ENCODE results near the gene POTEH. TPM values are rescaled to one million over a fixed set of nuclear protein-coding genes. Genes with fewer than 3 reads are reported as not detected.
"Not testable (repeated sequence)": the region's sequence is repeated elsewhere in the genome, so short reads cannot be mapped to it uniquely, and the experiment has no call there.

The POTEH gene
- total RNA-seq = under 1 TPM in 1 of 4 donors, not detected in 3; 0.27 TPM

- H3K27ac ChIP-seq; H3K36me3 ChIP-seq; DNase-seq; intact Hi-C loops (cut with DNase I); H3K4me3 ChIP-seq (replicated peaks in 1 of 3); H3K9me3 ChIP-seq; H3K4me1 ChIP-seq; H3K27me3 ChIP-seq: not testable (repeated sequence)
- no CpG with 5 or more reads among the region's 11 CpGs for WGBS, 2 donors
Measured at GRCh38 chr22:15689749-15690125, at the start of gene POTEH. POTEH (plus strand) TSS chr22:15690026; CDS start chr22:15690078, 52 bp downstream.

GRCh38 chr22:15642288-15642861, 47.5 kb upstream of the POTEH start:
- H3K4me1 ChIP-seq; DNase-seq; H3K4me3 ChIP-seq (replicated peaks in 1 of 3); H3K27ac ChIP-seq; intact Hi-C loops (cut with DNase I); H3K27me3 ChIP-seq; H3K36me3 ChIP-seq; H3K9me3 ChIP-seq: not testable (repeated sequence)
- WGBS, 2 donors = 89 to 94% methylated on average over 5 to 6 of the region's 19 CpGs

GRCh38 chr22:15651954-15652353, 37.9 kb upstream of the POTEH start:
- H3K36me3 ChIP-seq; H3K4me1 ChIP-seq; H3K4me3 ChIP-seq (replicated peaks in 1 of 3); H3K27ac ChIP-seq; H3K9me3 ChIP-seq; H3K27me3 ChIP-seq; intact Hi-C loops (cut with DNase I); DNase-seq: not testable (repeated sequence)
- 8 to 53% methylated on average over 2 to 5 of the region's 7 CpGs for WGBS, 2 donors

GRCh38 chr22:15652738-15653137, 37.1 kb upstream of the POTEH start:
- DNase-seq; H3K36me3 ChIP-seq; H3K27me3 ChIP-seq; H3K4me3 ChIP-seq (replicated peaks in 1 of 3); intact Hi-C loops (cut with DNase I); H3K27ac ChIP-seq; H3K4me1 ChIP-seq; H3K9me3 ChIP-seq: not testable (repeated sequence)
- 62 to 86% methylated on average over 1 of the region's 6 CpGs for WGBS, 2 donors

GRCh38 chr22:15653241-15653640, 36.6 kb upstream of the POTEH start:
- H3K9me3 ChIP-seq; H3K4me1 ChIP-seq; H3K27me3 ChIP-seq; H3K4me3 ChIP-seq (replicated peaks in 1 of 3); intact Hi-C loops (cut with DNase I); H3K27ac ChIP-seq; DNase-seq; H3K36me3 ChIP-seq: not testable (repeated sequence)
- 72 to 74% methylated on average over 2 of the region's 2 CpGs for WGBS, 2 donors

- H3K9me3 ChIP-seq; H3K27me3 ChIP-seq; H3K36me3 ChIP-seq; H3K4me3 ChIP-seq (replicated peaks in 1 of 3); DNase-seq; H3K27ac ChIP-seq; intact Hi-C loops (cut with DNase I); H3K4me1 ChIP-seq: not testable (repeated sequence)
- no CpG with 5 or more reads among the region's 2 CpGs for WGBS, 2 donors
Measured at GRCh38 chr22:15661102-15661501, 28.7 kb upstream of the POTEH start.

- intact Hi-C loops (cut with DNase I); H3K4me3 ChIP-seq (replicated peaks in 1 of 3): not testable (repeated sequence)
- WGBS, 2 donors = 90 to 100% methylated on average over 2 of the region's 3 CpGs
Measured at GRCh38 chr22:15664682-15665081, 25.1 kb upstream of the POTEH start.

GRCh38 chr22:15665478-15665877, 24.3 kb upstream of the POTEH start:
- DNase-seq; H3K27me3 ChIP-seq; H3K27ac ChIP-seq; intact Hi-C loops (cut with DNase I); H3K36me3 ChIP-seq; H3K4me3 ChIP-seq (replicated peaks in 1 of 3); H3K9me3 ChIP-seq; H3K4me1 ChIP-seq: not testable (repeated sequence)
- WGBS, 2 donors = 57 to 60% methylated on average over 5 of the region's 5 CpGs

More at GRCh38 chr22:15664682-15665081, 25.1 kb upstream of the POTEH start:
- H3K27me3 ChIP-seq, H3K36me3 ChIP-seq, H3K4me1 ChIP-seq, H3K9me3 ChIP-seq, H3K27ac ChIP-seq, DNase-seq: not testable (repeated sequence)

GRCh38 chr22:15669430-15669829, 20.4 kb upstream of the POTEH start:
- DNase-seq; H3K36me3 ChIP-seq; H3K27me3 ChIP-seq; H3K4me1 ChIP-seq; H3K9me3 ChIP-seq; intact Hi-C loops (cut with DNase I); H3K27ac ChIP-seq; H3K4me3 ChIP-seq (replicated peaks in 1 of 3): not testable (repeated sequence)
- 90% methylated on average over 2 of the region's 12 CpGs; no CpG with 5 or more reads in 1 of the 2 donors for WGBS, 2 donors

- H3K4me3 ChIP-seq (replicated peaks in 1 of 3); H3K36me3 ChIP-seq; DNase-seq; H3K27me3 ChIP-seq; H3K27ac ChIP-seq; H3K4me1 ChIP-seq; intact Hi-C loops (cut with DNase I); H3K9me3 ChIP-seq: not testable (repeated sequence)
- WGBS, 2 donors = 88% methylated on average over 6 of the region's 8 CpGs; no CpG with 5 or more reads in 1 of the 2 donors
Measured at GRCh38 chr22:15679702-15680101, 10.1 kb upstream of the POTEH start.

GRCh38 chr22:15684115-15684514, 5.7 kb upstream of the POTEH start:
- H3K4me3 ChIP-seq (replicated peaks in 1 of 3); H3K27me3 ChIP-seq; DNase-seq; H3K36me3 ChIP-seq; H3K4me1 ChIP-seq; H3K27ac ChIP-seq; intact Hi-C loops (cut with DNase I); H3K9me3 ChIP-seq: not testable (repeated sequence)
- 90 to 100% methylated on average over 2 of the region's 3 CpGs for WGBS, 2 donors

- H3K27me3 ChIP-seq; intact Hi-C loops (cut with DNase I); H3K4me1 ChIP-seq; DNase-seq; H3K36me3 ChIP-seq; H3K27ac ChIP-seq; H3K9me3 ChIP-seq; H3K4me3 ChIP-seq (replicated peaks in 1 of 3): not testable (repeated sequence)
- no CpG with 5 or more reads among the region's 6 CpGs for WGBS, 2 donors
Measured at GRCh38 chr22:15684695-15685094, 5.1 kb upstream of the POTEH start.

GRCh38 chr22:15685641-15686040, 4.2 kb upstream of the POTEH start:
- intact Hi-C loops (cut with DNase I); H3K9me3 ChIP-seq; DNase-seq; H3K4me3 ChIP-seq (replicated peaks in 1 of 3); H3K4me1 ChIP-seq; H3K27me3 ChIP-seq; H3K27ac ChIP-seq; H3K36me3 ChIP-seq: not testable (repeated sequence)
- WGBS, 2 donors = no CpG with 5 or more reads among the region's 4 CpGs

- H3K9me3 ChIP-seq; H3K4me3 ChIP-seq (replicated peaks in 1 of 3); H3K4me1 ChIP-seq; DNase-seq; H3K36me3 ChIP-seq; H3K27me3 ChIP-seq; H3K27ac ChIP-seq; intact Hi-C loops (cut with DNase I): not testable (repeated sequence)
- no CpG with 5 or more reads among the region's 3 CpGs for WGBS, 2 donors
Measured at GRCh38 chr22:15687086-15687485, 2.7 kb upstream of the POTEH start.

Measured in thyroid gland (tissue), 4 donors.